Ammon's horn (tissue), 1 donor: ENCODE measurements around the gene PSG1.
"Not testable (repeated sequence)": the region's sequence is repeated elsewhere in the genome, so short reads cannot be mapped to it uniquely, and the experiment has no call there.

Experiments
- DNase-seq: peaks from one replicate; pipeline ENCODE4 v3.0.0-alpha.2; 2016; ENCODE audit warnings: low spot score

Gene PSG1

GRCh38 chr19:42819960-42820650 is 59.4 kb downstream of the PSG1 start:
- DNase-seq, result not testable (repeated sequence)

GRCh38 chr19:42816894-42817293 is 62.6 kb downstream of the PSG1 start:
- DNase-seq, result no peak
